H9 (cell line): ENCODE results near the gene MIA3. TPM values are rescaled to one million over a fixed set of nuclear protein-coding genes. Genes with fewer than 3 reads are reported as not detected.

Source experiments
- DNase-seq: peaks from one replicate; pipeline ENCODE4 v3.0.0-alpha.2; 2017
- H2AFZ ChIP-seq: one replicate; pipeline ENCODE4 v1.6.1; 2013; ENCODE audit warnings: mild to moderate bottlenecking, low read length, control low read depth, moderate library complexity
- H2AK5ac ChIP-seq: 2 replicates; pipeline ENCODE4 v1.6.1; 2013; ENCODE audit warnings: low read length, control low read depth, mixed read lengths; ENCODE audit not compliant: insufficient read length
- H2BK120ac ChIP-seq: one replicate; pipeline ENCODE4 v1.6.1; 2013; ENCODE audit warnings: low read depth, mild to moderate bottlenecking, low read length, control low read depth, inconsistent platforms; ENCODE audit not compliant: poor library complexity, severe bottlenecking
- H2BK12ac ChIP-seq: 2 replicates; pipeline ENCODE4 v1.6.1; 2013; ENCODE audit warnings: low read length, control low read depth, mixed read lengths, low read depth; ENCODE audit not compliant: insufficient read length
- H2BK15ac ChIP-seq: 2 replicates; pipeline ENCODE4 v1.6.1; 2013; ENCODE audit warnings: low read depth, low read length, control low read depth
- H2BK20ac ChIP-seq: one replicate; pipeline ENCODE4 v1.6.1; 2013; ENCODE audit warnings: low read depth, mild to moderate bottlenecking, low read length, control low read depth, inconsistent platforms; ENCODE audit not compliant: poor library complexity, severe bottlenecking
- H2BK5ac ChIP-seq: 2 replicates; pipeline ENCODE4 v1.6.1; 2013; ENCODE audit warnings: low read length, control low read depth, mixed read lengths; ENCODE audit not compliant: insufficient read length
- H3K14ac ChIP-seq: 2 replicates; pipeline ENCODE4 v1.6.1; 2013; ENCODE audit warnings: low read length, control low read depth; ENCODE audit not compliant: insufficient read depth
- H3K18ac ChIP-seq: 2 replicates; pipeline ENCODE4 v1.6.1; 2013; ENCODE audit warnings: low read depth, mild to moderate bottlenecking, mixed read lengths, low read length, control low read depth; ENCODE audit not compliant: insufficient read length
- H3K23ac ChIP-seq: 2 replicates; pipeline ENCODE4 v1.6.1; 2013; ENCODE audit warnings: low read length, control low read depth, mixed read lengths, low read depth; ENCODE audit not compliant: insufficient read length
- H3K23me2 ChIP-seq: 2 replicates; pipeline ENCODE4 v1.6.1; 2013; ENCODE audit warnings: low read depth, mild to moderate bottlenecking, mixed read lengths, low read length, control low read depth; ENCODE audit not compliant: insufficient read length, poor library complexity, severe bottlenecking
- H3K27ac ChIP-seq: 2 replicates; pipeline ENCODE4 v1.5.1; 2013; ENCODE audit warnings: low read length, control low read depth, mixed read lengths, low read depth; ENCODE audit not compliant: insufficient read length
- H3K27me3 ChIP-seq: 2 replicates; pipeline ENCODE4 v1.6.1; 2013; ENCODE audit warnings: low read length, control low read depth, inconsistent platforms; ENCODE audit not compliant: insufficient read depth
- H3K4ac ChIP-seq: 2 replicates; pipeline ENCODE4 v1.6.1; 2013; ENCODE audit warnings: low read depth, mild to moderate bottlenecking, control low read depth, inconsistent platforms, low read length, moderate library complexity
- H3K4me1 ChIP-seq: 2 replicates; pipeline ENCODE4 v1.6.1; 2013; ENCODE audit warnings: low read length, control low read depth, inconsistent platforms; ENCODE audit not compliant: insufficient read depth
- H3K4me2 ChIP-seq: 2 replicates; pipeline ENCODE4 v1.6.1; 2013; ENCODE audit warnings: low read length, control low read depth, mixed read lengths; ENCODE audit not compliant: insufficient read length, insufficient read depth
- H3K56ac ChIP-seq: 2 replicates; pipeline ENCODE4 v1.6.1; 2013; ENCODE audit warnings: low read depth, mild to moderate bottlenecking, mixed read lengths, low read length, control low read depth; ENCODE audit not compliant: insufficient read length
- H3K79me1 ChIP-seq: 2 replicates; pipeline ENCODE4 v1.6.1; 2013; ENCODE audit warnings: low read depth, mild to moderate bottlenecking, moderate library complexity, low read length, control low read depth, inconsistent platforms; ENCODE audit not compliant: insufficient read depth, poor library complexity, severe bottlenecking
- H3K79me2 ChIP-seq: 2 replicates; pipeline ENCODE4 v1.6.1; 2013; ENCODE audit warnings: low read length, control low read depth, inconsistent platforms; ENCODE audit not compliant: insufficient read depth
- H3K9ac ChIP-seq: 2 replicates; pipeline ENCODE4 v1.6.1; 2013; ENCODE audit warnings: low read length, control low read depth, mixed read lengths; ENCODE audit not compliant: insufficient read length; ENCODE audit errors: extremely low read depth
- H3K9me3 ChIP-seq: one replicate; pipeline ENCODE4 v1.6.1; 2013; ENCODE audit warnings: low read depth, low read length, inconsistent platforms; ENCODE audit not compliant: control insufficient read depth
- H3T11ph ChIP-seq: one replicate; pipeline ENCODE4 v1.6.1; 2013; ENCODE audit warnings: mild to moderate bottlenecking, low read length, control low read depth, inconsistent platforms
- H4K20me1 ChIP-seq: one replicate; pipeline ENCODE4 v1.6.1; 2013; ENCODE audit not compliant: control insufficient read depth, insufficient read length, insufficient read depth
- H4K5ac ChIP-seq: 2 replicates; pipeline ENCODE4 v1.6.1; 2013; ENCODE audit warnings: low read depth, mild to moderate bottlenecking, mixed read lengths, low read length, control low read depth; ENCODE audit not compliant: insufficient read length
- H4K8ac ChIP-seq: replicated peaks from 2 replicates; pipeline ENCODE4 v1.6.1; 2013; ENCODE audit warnings: low read length, control low read depth, mixed read lengths, low read depth; ENCODE audit not compliant: insufficient read length
- H4K91ac ChIP-seq: 2 replicates; pipeline ENCODE4 v1.6.1; 2013; ENCODE audit warnings: low read depth, mild to moderate bottlenecking, moderate library complexity, mixed read lengths, low read length, control low read depth; ENCODE audit not compliant: insufficient read length
- H3K27ac Mint-ChIP-seq, 3 experiments: 2 replicates in 2 of 3; 3 replicates in 1 of 3; pipeline ENCODE4 v1.8.0; 2020 to 2021; ENCODE audit warnings: mixed read lengths in 3 of 3, mild to moderate bottlenecking in 1 of 3, moderate library complexity in 1 of 3
- H3K27me3 Mint-ChIP-seq: 2 replicates; pipeline ENCODE4 v1.8.0; 2021; ENCODE audit warnings: low read depth, mild to moderate bottlenecking, moderate library complexity, mixed read lengths
- H3K36me3 Mint-ChIP-seq, 3 experiments: 2 replicates in 2 of 3; 3 replicates in 1 of 3; pipeline ENCODE4 v1.8.0; 2020 to 2021; ENCODE audit warnings: low read depth in 3 of 3, mixed read lengths in 3 of 3; ENCODE audit not compliant: insufficient read depth in 1 of 3
- H3K4me1 Mint-ChIP-seq, 2 experiments: 2 replicates each; pipeline ENCODE4 v1.8.0; 2020; ENCODE audit warnings: mixed read lengths in 2 of 2
- H3K4me3 Mint-ChIP-seq, 2 experiments: 2 replicates in 1 of 2; 3 replicates in 1 of 2; pipeline ENCODE4 v1.8.0; 2020 to 2021; ENCODE audit warnings: mild to moderate bottlenecking in 2 of 2, mixed read lengths in 2 of 2, moderate library complexity in 1 of 2
- H3K9me3 Mint-ChIP-seq, 2 experiments: 2 replicates in 1 of 2; 3 replicates in 1 of 2; pipeline ENCODE4 v1.8.0; 2020; ENCODE audit warnings: mild to moderate bottlenecking in 2 of 2, mixed read lengths in 2 of 2, moderate library complexity in 1 of 2
- WGBS: extraction: QIAGEN DNeasy Blood & Tissue Kit; methylation state at CpG from one replicate; pipeline ENCODE4 v1.1.7; 2013; ENCODE audit warnings: missing lambda C conversion rate, low lambda C conversion rate, mixed read lengths; ENCODE audit not compliant: insufficient read length; ENCODE audit errors: extremely low coverage; 5-methylcytosine and 5-hydroxymethylcytosine counted together
- total RNA-seq: library from RNA; stranded (reverse); gene quantifications from 2 replicates; pipeline ENCODE4 v1.2.1, GENCODE V29; 2021
- TF ChIP-seq, protein P1 (sequence below): fragments of 200-600 bp; sonication (generic); conservative IDR thresholded peaks from 3 replicates; pipeline ENCODE4 v1.8.0; 2021; ENCODE audit warnings: antibody characterized with exemption, mild to moderate bottlenecking

Gene MIA3
- total RNA-seq, 1 experiment from 2014 or later, result 55.5 TPM

DNA sequence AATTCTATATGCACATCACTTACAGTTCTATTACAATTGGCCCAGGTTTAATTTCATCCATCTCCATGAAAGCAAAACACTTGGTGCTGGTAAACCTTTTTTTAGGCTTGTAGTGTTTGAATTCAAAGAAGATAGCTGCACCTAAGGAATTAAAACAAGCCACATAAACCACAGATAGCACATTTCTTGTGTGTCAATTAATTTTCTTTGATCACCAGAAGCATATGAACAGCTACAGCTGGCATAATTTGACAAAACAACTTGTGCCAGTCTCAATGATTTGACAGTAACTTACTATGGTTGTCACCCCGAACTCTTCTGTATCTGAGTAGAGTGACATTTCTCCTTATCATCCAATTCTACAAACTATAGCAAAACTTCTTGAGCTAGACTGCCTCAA is 52.2 kb downstream of the MIA3 start:
- Histone ChIP-seq H3K4me2 (no peak overlapping the region), H3K4me1 (no peaks in the 10 kb centered on the region), H2BK5ac (no peak overlapping the region), H2BK15ac (no peak overlapping the region), H3K18ac (no peak overlapping the region), H3K9me3 (no peaks in the 10 kb centered on the region), H2BK12ac (no peak overlapping the region), H4K5ac (no peak overlapping the region), H4K20me1 (no peaks in the 10 kb centered on the region), H3T11ph (no peak overlapping the region), H3K27me3 (no peaks in the 10 kb centered on the region), H3K23me2 (no peaks in the 10 kb centered on the region), H2BK120ac (no peak overlapping the region), H2BK20ac (no peak overlapping the region), H3K14ac (no peak overlapping the region), H3K79me2 (no peaks in the 10 kb centered on the region), H4K91ac (no peak overlapping the region), H3K4ac (no peak overlapping the region), H3K9ac (no peak overlapping the region), H2AFZ (no peak overlapping the region), H4K8ac (no peak overlapping the region), H2AK5ac (no peak overlapping the region), H3K56ac (no peak overlapping the region), H3K27ac (no peak overlapping the region), H3K23ac (no peak overlapping the region), H3K79me1 (no peaks in the 10 kb centered on the region)
- H3K36me3 Mint-ChIP-seq, result peaks cover 12 to 66% (median 50%) of the 10 kb centered on the region in 3 experiments; a peak in 6 of 7 replicates
- WGBS, result no CpG with 5 or more reads among the region's 1 CpG
- H3K4me3 Mint-ChIP-seq, result no peak overlapping the region
- H3K27me3 Mint-ChIP-seq, result no peaks in the 10 kb centered on the region
- H3K9me3 Mint-ChIP-seq, result no peaks in the 10 kb centered on the region
- H3K4me1 Mint-ChIP-seq, result no peaks in the 10 kb centered on the region
- no peak for DNase-seq
- no peak overlapping the region for H3K27ac Mint-ChIP-seq
- TF ChIP-seq, protein P1, sequence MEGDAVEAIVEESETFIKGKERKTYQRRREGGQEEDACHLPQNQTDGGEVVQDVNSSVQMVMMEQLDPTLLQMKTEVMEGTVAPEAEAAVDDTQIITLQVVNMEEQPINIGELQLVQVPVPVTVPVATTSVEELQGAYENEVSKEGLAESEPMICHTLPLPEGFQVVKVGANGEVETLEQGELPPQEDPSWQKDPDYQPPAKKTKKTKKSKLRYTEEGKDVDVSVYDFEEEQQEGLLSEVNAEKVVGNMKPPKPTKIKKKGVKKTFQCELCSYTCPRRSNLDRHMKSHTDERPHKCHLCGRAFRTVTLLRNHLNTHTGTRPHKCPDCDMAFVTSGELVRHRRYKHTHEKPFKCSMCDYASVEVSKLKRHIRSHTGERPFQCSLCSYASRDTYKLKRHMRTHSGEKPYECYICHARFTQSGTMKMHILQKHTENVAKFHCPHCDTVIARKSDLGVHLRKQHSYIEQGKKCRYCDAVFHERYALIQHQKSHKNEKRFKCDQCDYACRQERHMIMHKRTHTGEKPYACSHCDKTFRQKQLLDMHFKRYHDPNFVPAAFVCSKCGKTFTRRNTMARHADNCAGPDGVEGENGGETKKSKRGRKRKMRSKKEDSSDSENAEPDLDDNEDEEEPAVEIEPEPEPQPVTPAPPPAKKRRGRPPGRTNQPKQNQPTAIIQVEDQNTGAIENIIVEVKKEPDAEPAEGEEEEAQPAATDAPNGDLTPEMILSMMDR, result no peak
